Astrocyte (in vitro differentiated cells and primary cell): ENCODE results near the gene CD200R1. TPM values are rescaled to one million over a fixed set of nuclear protein-coding genes. Genes with fewer than 3 reads are reported as not detected.

ENCODE experiments used
- DNase-seq: peaks from one replicate; pipeline ENCODE4 v3.0.0-alpha.2; 2010; ENCODE audit warnings: low read depth
- FAIRE-seq: peaks from 2 replicates; lab custom pipeline; 2011; peaks lifted over from hg19 to GRCh38; lab: Jason Lieb, UNC
- H2AFZ ChIP-seq: 2 replicates; pipeline ENCODE4 v1.6.0; 2012; ENCODE audit warnings: low read depth, low read length, inconsistent platforms
- H3K27ac ChIP-seq: 2 replicates; pipeline ENCODE4 v1.5.1; 2011; ENCODE audit warnings: low read depth, low read length, inconsistent platforms
- H3K27me3 ChIP-seq: 2 replicates; pipeline ENCODE4 v1.6.0; 2011; ENCODE audit warnings: low read length, inconsistent platforms; ENCODE audit not compliant: insufficient read depth
- H3K36me3 ChIP-seq: 2 replicates; pipeline ENCODE4 v1.5.1; 2011; ENCODE audit warnings: low read length, inconsistent platforms; ENCODE audit not compliant: insufficient read depth
- H3K4me1 ChIP-seq: 2 replicates; pipeline ENCODE4 v1.5.1; 2011; ENCODE audit warnings: low read length, inconsistent platforms; ENCODE audit not compliant: insufficient read depth
- H3K4me2 ChIP-seq: 2 replicates; pipeline ENCODE4 v1.6.0; 2012; ENCODE audit warnings: low read length, inconsistent platforms
- H3K4me3 ChIP-seq: 2 replicates; pipeline ENCODE4 v1.5.1; 2011; ENCODE audit warnings: low read depth, mild to moderate bottlenecking, low read length, inconsistent platforms; ENCODE audit not compliant: insufficient read depth
- H3K79me2 ChIP-seq: 2 replicates; pipeline ENCODE4 v1.6.0; 2012; ENCODE audit warnings: mild to moderate bottlenecking, low read length, inconsistent platforms; ENCODE audit not compliant: insufficient read depth
- H3K9ac ChIP-seq: 2 replicates; pipeline ENCODE4 v1.6.0; 2012; ENCODE audit warnings: mild to moderate bottlenecking, low read length, inconsistent platforms
- H3K9me3 ChIP-seq: 2 replicates; pipeline ENCODE4 v1.5.1; 2012; ENCODE audit warnings: low read depth, mild to moderate bottlenecking, low read length, inconsistent platforms; ENCODE audit not compliant: insufficient read depth
- H4K20me1 ChIP-seq: 2 replicates; pipeline ENCODE4 v1.6.0; 2012; ENCODE audit warnings: low read length, inconsistent platforms; ENCODE audit not compliant: insufficient read depth
- H3K27ac Mint-ChIP-seq: one replicate; pipeline ENCODE4 v1.8.0; 2021; ENCODE audit warnings: mild to moderate bottlenecking, mixed read lengths; ENCODE audit not compliant: unreplicated experiment
- H3K27me3 Mint-ChIP-seq: one replicate; pipeline ENCODE4 v1.8.0; 2021; ENCODE audit warnings: low read depth, mixed read lengths; ENCODE audit not compliant: unreplicated experiment
- H3K36me3 Mint-ChIP-seq: one replicate; pipeline ENCODE4 v1.8.0; 2021; ENCODE audit warnings: low read depth, mixed read lengths; ENCODE audit not compliant: unreplicated experiment
- H3K4me1 Mint-ChIP-seq: one replicate; pipeline ENCODE4 v1.8.0; 2021; ENCODE audit warnings: low read depth, mixed read lengths; ENCODE audit not compliant: unreplicated experiment
- H3K4me3 Mint-ChIP-seq: one replicate; pipeline ENCODE4 v1.8.0; 2021; ENCODE audit warnings: mild to moderate bottlenecking, moderate library complexity, mixed read lengths; ENCODE audit not compliant: unreplicated experiment
- H3K9me3 Mint-ChIP-seq: one replicate; pipeline ENCODE4 v1.8.0; 2021; ENCODE audit warnings: mild to moderate bottlenecking, mixed read lengths; ENCODE audit not compliant: unreplicated experiment
- EZH2 ChIP-seq: IDR thresholded peaks from 2 replicates; pipeline ENCODE4 v1.6.1; 2012; ENCODE audit warnings: mild to moderate bottlenecking, low read length, inconsistent platforms; ENCODE audit not compliant: insufficient read depth
- total RNA-seq: library from RNA; stranded (reverse); gene quantifications from 2 replicates; pipeline ENCODE4 v1.2.1, GENCODE V29; 2021
- TF ChIP-seq, protein P1 (sequence below): IDR thresholded peaks from 2 replicates; pipeline ENCODE4 v1.5.1; 2011; ENCODE audit warnings: low read depth, mild to moderate bottlenecking, inconsistent platforms, low read length, moderate library complexity; ENCODE audit not compliant: insufficient read depth

The CD200R1 gene
- total RNA-seq, 1 donor from 2014 or later: 0.39 TPM

DNA sequence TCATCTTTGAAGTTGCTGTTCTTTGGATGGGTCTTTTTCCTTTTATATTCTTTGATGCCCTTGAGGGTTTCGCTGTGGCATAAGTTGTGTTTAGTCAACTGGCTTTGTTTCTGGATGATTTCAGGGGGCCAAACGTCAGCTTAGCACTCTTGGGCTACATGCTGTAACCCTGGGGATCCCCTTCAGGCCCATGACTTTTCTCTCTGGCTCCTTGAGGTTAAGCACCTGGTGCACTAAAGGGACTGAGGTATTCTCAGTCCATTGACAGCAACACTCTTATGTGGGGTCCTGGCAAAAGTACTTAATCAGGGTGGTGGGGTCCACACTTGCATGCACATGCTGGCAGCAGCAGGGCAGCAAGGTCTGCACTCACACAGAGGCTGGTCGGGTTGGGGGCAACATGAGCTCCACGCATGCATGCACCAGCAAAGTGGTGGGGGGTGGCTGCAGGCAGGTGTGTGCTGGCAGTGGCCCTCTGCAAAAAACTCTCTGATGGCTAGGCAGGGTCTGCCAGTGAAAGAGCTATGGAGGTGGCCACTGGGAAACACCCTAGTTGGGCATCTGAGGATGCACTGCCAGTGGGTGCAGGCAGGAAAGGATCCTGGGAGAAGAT lies 90.1 kb downstream of the CD200R1 start:
- Mint-ChIP-seq H3K4me1 (peaks cover 13% of the 10 kb centered on the region), H3K4me3 (no peak overlapping the region), H3K9me3 (no peaks in the 10 kb centered on the region), H3K27me3 (no peaks in the 10 kb centered on the region), H3K36me3 (no peaks in the 10 kb centered on the region), H3K27ac (no peak overlapping the region)
- Histone ChIP-seq H3K79me2 (no peaks in the 10 kb centered on the region), H3K36me3 (no peaks in the 10 kb centered on the region), H3K9me3 (no peaks in the 10 kb centered on the region), H3K4me3 (no peak overlapping the region), H2AFZ (no peak overlapping the region), H3K27me3 (no peaks in the 10 kb centered on the region), H3K4me2 (no peak overlapping the region), H4K20me1 (no peaks in the 10 kb centered on the region), H3K4me1 (no peaks in the 10 kb centered on the region), H3K9ac (no peak overlapping the region), H3K27ac (no peak overlapping the region)
- no peak for DNase-seq
- TF ChIP-seq, protein P1, sequence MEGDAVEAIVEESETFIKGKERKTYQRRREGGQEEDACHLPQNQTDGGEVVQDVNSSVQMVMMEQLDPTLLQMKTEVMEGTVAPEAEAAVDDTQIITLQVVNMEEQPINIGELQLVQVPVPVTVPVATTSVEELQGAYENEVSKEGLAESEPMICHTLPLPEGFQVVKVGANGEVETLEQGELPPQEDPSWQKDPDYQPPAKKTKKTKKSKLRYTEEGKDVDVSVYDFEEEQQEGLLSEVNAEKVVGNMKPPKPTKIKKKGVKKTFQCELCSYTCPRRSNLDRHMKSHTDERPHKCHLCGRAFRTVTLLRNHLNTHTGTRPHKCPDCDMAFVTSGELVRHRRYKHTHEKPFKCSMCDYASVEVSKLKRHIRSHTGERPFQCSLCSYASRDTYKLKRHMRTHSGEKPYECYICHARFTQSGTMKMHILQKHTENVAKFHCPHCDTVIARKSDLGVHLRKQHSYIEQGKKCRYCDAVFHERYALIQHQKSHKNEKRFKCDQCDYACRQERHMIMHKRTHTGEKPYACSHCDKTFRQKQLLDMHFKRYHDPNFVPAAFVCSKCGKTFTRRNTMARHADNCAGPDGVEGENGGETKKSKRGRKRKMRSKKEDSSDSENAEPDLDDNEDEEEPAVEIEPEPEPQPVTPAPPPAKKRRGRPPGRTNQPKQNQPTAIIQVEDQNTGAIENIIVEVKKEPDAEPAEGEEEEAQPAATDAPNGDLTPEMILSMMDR: no peak
- no peak for TF ChIP-seq EZH2
- no peak for FAIRE-seq

DNA sequence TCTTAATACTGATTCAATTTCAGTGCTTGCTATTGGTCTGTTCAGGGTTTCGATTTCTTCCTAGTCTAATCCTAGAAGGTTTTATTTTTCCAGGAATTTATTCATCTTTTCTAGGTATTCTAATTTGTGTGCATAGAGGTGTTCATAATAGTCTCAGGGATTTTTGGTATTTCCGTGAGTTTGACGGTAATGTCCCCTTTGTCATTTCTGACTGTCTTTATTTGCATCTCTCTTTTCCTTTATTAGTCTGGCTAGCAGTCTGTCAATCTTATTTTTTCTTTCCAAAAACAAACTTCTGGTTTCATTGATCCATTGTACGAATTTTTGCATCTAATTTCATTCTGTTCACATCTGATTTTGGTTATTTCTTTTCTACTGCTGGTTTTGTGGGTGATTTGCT lies 93.0 kb downstream of the CD200R1 start:
- TF ChIP-seq, protein P1: no peak
- TF ChIP-seq EZH2: no peak
- no peak overlapping the region for H3K4me3 Mint-ChIP-seq
- no peaks in the 10 kb centered on the region for H3K36me3 ChIP-seq
- no peak overlapping the region for H3K4me3 ChIP-seq
- H3K27me3 ChIP-seq: no peaks in the 10 kb centered on the region
- H3K4me1 Mint-ChIP-seq: no peaks in the 10 kb centered on the region
- no peak overlapping the region for H3K27ac ChIP-seq
- no peaks in the 10 kb centered on the region for H3K9me3 Mint-ChIP-seq
- FAIRE-seq: no peak
- no peak overlapping the region for H3K4me2 ChIP-seq
- DNase-seq: no peak
- no peaks in the 10 kb centered on the region for H3K36me3 Mint-ChIP-seq
- H2AFZ ChIP-seq: no peak overlapping the region
- H3K9ac ChIP-seq: no peak overlapping the region
- no peaks in the 10 kb centered on the region for H3K4me1 ChIP-seq
- no peaks in the 10 kb centered on the region for H3K27me3 Mint-ChIP-seq
- no peak overlapping the region for H3K27ac Mint-ChIP-seq
- H3K9me3 ChIP-seq: no peaks in the 10 kb centered on the region
- no peaks in the 10 kb centered on the region for H4K20me1 ChIP-seq
- no peaks in the 10 kb centered on the region for H3K79me2 ChIP-seq

DNA sequence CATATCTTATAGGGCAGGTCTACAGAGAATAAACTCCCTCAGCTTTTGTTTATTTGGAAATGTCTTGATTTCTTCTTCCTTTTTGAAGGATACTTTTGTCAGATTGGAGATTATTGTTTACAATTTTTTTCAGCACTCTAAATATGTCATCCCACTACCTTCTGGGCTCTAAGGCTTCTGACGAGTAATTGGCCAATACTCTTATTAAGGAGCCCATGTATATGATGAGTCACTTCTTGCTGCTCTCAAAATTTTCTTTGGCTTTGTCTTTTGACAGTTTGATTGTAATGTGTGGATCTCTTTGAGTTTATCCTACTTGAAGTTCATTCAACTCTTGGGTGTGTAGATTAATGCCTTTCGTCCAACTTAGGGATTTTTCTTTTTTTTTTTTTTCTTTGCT lies 99.3 kb downstream of the CD200R1 start:
- H3K9me3 ChIP-seq: no peaks in the 10 kb centered on the region
- no peak for TF ChIP-seq EZH2
- Mint-ChIP-seq H3K27me3 (no peaks in the 10 kb centered on the region), H3K36me3 (no peaks in the 10 kb centered on the region), H3K4me1 (no peaks in the 10 kb centered on the region), H3K9me3 (no peaks in the 10 kb centered on the region), H3K4me3 (no peak overlapping the region), H3K27ac (no peak overlapping the region)
- H3K4me2 ChIP-seq: no peak overlapping the region
- H4K20me1 ChIP-seq: no peaks in the 10 kb centered on the region
- H2AFZ ChIP-seq: no peak overlapping the region
- no peaks in the 10 kb centered on the region for H3K27me3 ChIP-seq
- no peaks in the 10 kb centered on the region for H3K36me3 ChIP-seq
- no peak overlapping the region for H3K9ac ChIP-seq
- H3K4me1 ChIP-seq: no peaks in the 10 kb centered on the region
- no peak overlapping the region for H3K4me3 ChIP-seq
- H3K79me2 ChIP-seq: no peaks in the 10 kb centered on the region
- no peak overlapping the region for H3K27ac ChIP-seq
- FAIRE-seq: no peak
- no peak for DNase-seq
